Upper lobe of left lung (tissue), 6 donors: ENCODE measurements around the gene LDLRAD2. TPM values are rescaled to one million over a fixed set of nuclear protein-coding genes. Genes with fewer than 3 reads are reported as not detected.

ENCODE experiments used
- ATAC-seq, 2 donors: fragments of 200-7000 bp; cut with Tn5 transposase; one replicate each; pipeline ENCODE4 v1.9.1; 2022; ENCODE audit warnings: mild to moderate bottlenecking in 2 of 2, moderate library complexity in 2 of 2; ENCODE audit not compliant: low FRiP score in 2 of 2
- DNase-seq, 2 donors: peaks; one replicate each; pipeline ENCODE4 v3.0.0-alpha.2; 2019 to 2020
- H3K27ac ChIP-seq, 4 donors: fragments of 200-600 bp; sonication (generic); one replicate each; pipeline ENCODE4 v1.5.1; 2016 to 2019
- H3K27me3 ChIP-seq, 4 donors: fragments of 200-600 bp; sonication (generic); one replicate each; pipeline ENCODE4 v1.5.1; 2017 to 2019
- H3K36me3 ChIP-seq, 4 donors: fragments of 200-600 bp; sonication (generic); one replicate each; pipeline ENCODE4 v1.5.1; 2016 to 2019
- H3K4me1 ChIP-seq, 4 donors: fragments of 200-600 bp; sonication (generic); one replicate each; pipeline ENCODE4 v1.5.1; 2018 to 2019
- H3K4me3 ChIP-seq, 4 donors: fragments of 200-600 bp; sonication (generic); one replicate each; pipeline ENCODE4 v1.5.1; 2017 to 2019; ENCODE audit warnings: mild to moderate bottlenecking in 2 of 4, moderate library complexity in 1 of 4
- H3K9me3 ChIP-seq, 4 donors: fragments of 200-600 bp; sonication (generic); one replicate each; pipeline ENCODE4 v1.5.1; 2018 to 2019
- CTCF ChIP-seq, 6 experiments: fragments of 450-650 bp in 4 of 6; fragments of 200-600 bp in 2 of 6; sonication (generic) in 2 of 6; IDR thresholded peaks; one replicate each; pipeline ENCODE4 v1.5.1; 2016 to 2019; ENCODE audit warnings: antibody characterized with exemption in 6 of 6
- EP300 ChIP-seq, 4 donors: sonication (generic); formaldehyde crosslinking; IDR thresholded peaks; one replicate each; pipeline ENCODE4 v1.5.1; 2017; ENCODE audit warnings: antibody characterized with exemption in 4 of 4, control low read depth in 2 of 4
- POLR2A ChIP-seq, 4 donors: fragments of 450-650 bp; IDR thresholded peaks; one replicate each; pipeline ENCODE4 v1.5.1; 2016 to 2017; ENCODE audit warnings: antibody characterized with exemption in 4 of 4, mild to moderate bottlenecking in 2 of 4
- POLR2AphosphoS5 ChIP-seq, 2 donors: sonication (generic); formaldehyde crosslinking; IDR thresholded peaks; one replicate each; pipeline ENCODE4 v1.5.1; 2017; ENCODE audit warnings: antibody characterized with exemption in 2 of 2
- WGBS, 2 donors: methylation state at CpG; one replicate each; pipeline ENCODE4 v1.1.5; 2017 to 2018; 5-methylcytosine and 5-hydroxymethylcytosine counted together
- total RNA-seq, 6 donors: library from RNA; depleted of rRNA in 4 of 6; stranded (reverse); fragments of >200 nt in 4 of 6; gene quantifications; one replicate each; pipeline versions ENCODE4 v1.1.0 to v1.2.1, GENCODE V29; 2016 to 2021
- donor health status: DM: no; HTN: no; CAD: no; lungs with moderate emphysema.
- donor health status: DM: no; HTN: yes; CAD: no; lungs with severe emphysema.

Gene LDLRAD2
- total RNA-seq, 6 donors from 2014 or later, result 0.24 to 0.59 (median 0.34) TPM; not detected in 3

DNA sequence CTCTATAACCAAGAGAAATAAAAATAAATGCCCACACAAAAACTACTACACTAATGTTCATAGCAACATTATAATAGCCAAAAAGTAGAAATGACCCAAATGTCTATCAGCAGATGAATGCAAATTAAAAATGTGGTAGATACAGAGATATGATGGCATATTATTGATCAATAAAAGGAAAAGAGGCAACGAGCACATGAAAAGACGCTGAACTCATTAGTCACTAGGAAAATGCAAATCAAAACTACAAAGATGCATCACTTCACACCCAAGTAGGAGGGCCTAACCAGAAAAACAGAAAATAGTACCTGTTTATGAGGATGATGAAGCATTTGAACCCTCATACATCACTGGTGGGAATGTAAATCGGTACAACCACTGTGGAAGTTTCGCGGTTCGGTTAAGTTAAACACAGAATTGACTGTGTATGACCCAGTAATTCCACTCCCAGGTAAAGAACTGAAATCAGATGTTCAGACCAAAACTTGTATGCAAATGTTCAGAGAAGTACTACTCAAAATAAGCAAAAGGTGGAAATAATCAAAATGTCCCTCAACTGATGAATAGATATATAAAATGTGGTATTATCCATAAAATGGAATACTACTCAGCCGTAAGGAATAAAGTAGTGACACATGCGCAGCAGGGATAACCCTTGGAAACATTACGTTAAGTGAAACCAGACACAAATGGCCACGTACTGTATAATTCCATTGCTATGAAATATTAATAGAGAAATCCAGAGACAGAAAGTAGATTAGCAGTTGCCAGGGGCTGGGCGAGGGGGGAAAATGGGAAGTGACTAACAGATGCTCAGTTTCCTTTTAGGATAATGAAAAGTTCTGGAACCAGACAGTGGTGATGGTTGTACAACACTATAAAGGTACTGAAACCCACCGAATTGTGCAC is 32.2 kb upstream of the LDLRAD2 start:
- Histone ChIP-seq H3K4me3 (no peak overlapping the region), H3K36me3 (no peaks in the 10 kb centered on the region), H3K27me3 (no peaks in the 10 kb centered on the region), H3K9me3 (no peaks in the 10 kb centered on the region), H3K4me1 (peaks cover 22 to 63% (median 30%) of the 10 kb centered on the region in 4 donors), H3K27ac (no peak overlapping the region)
- ATAC-seq (no peak), DNase-seq (no peak)
- TF ChIP-seq POLR2A (IDR thresholded peaks at IDR 0.05), result no peak
- TF ChIP-seq POLR2AphosphoS5 (IDR thresholded peaks at IDR 0.05), result no peak
- TF ChIP-seq EP300 (IDR thresholded peaks at IDR 0.05), result no peak
- no peak for TF ChIP-seq CTCF (IDR thresholded peaks at IDR 0.05)
- WGBS, 2 donors, result 83 to 86% methylated on average over 12 of the region's 12 CpGs

- TF ChIP-seq POLR2AphosphoS5 (IDR thresholded peaks at IDR 0.05), result no peak
- no peak for TF ChIP-seq POLR2A (IDR thresholded peaks at IDR 0.05)
- no peak for TF ChIP-seq EP300 (IDR thresholded peaks at IDR 0.05)
- TF ChIP-seq CTCF (IDR thresholded peaks at IDR 0.05), result no peak
- no peak for ATAC-seq
- whole genome bisulfite sequencing, 2 donors, result 1% methylated on average over 17 of the region's 17 CpGs
- no peaks in the 10 kb centered on the region for H3K9me3 ChIP-seq
- H3K27me3 ChIP-seq, result no peaks in the 10 kb centered on the region
- no peak for DNase-seq
- H3K36me3 ChIP-seq, result no peaks in the 10 kb centered on the region
- peak overlapping the region; percentile 59 to 97 (median 78) for H3K4me3 ChIP-seq
- peaks cover 16 to 48% (median 25%) of the 10 kb centered on the region in 4 donors for H3K4me1 ChIP-seq
- H3K27ac ChIP-seq, result peak overlapping the region; percentile 98 to 100 (median 99)
Observed at GRCh38 chr1:21781815-21782348, 30.2 kb upstream of the LDLRAD2 start.

- peak overlapping the region; percentile 98 to 100 (median 99) for H3K27ac ChIP-seq
- H3K27me3 ChIP-seq, result no peaks in the 10 kb centered on the region
- H3K36me3 ChIP-seq, result no peaks in the 10 kb centered on the region
- H3K4me1 ChIP-seq, result peaks cover 16 to 43% (median 25%) of the 10 kb centered on the region in 4 donors
- TF ChIP-seq POLR2AphosphoS5 (IDR thresholded peaks at IDR 0.05) (no peak), CTCF (IDR thresholded peaks at IDR 0.05) (peak in 1 of 6 experiments; percentile 18), POLR2A (IDR thresholded peaks at IDR 0.05) (no peak), EP300 (IDR thresholded peaks at IDR 0.05) (no peak)
- H3K4me3 ChIP-seq, result peak overlapping the region; percentile 59 to 97 (median 78)
- DNase-seq, result peak in 1 of 2 donors; percentile 77
- WGBS, 2 donors, result 1% methylated on average over 15 to 21 of the region's 37 CpGs
- ATAC-seq, result peak; percentile 41 to 55
- H3K9me3 ChIP-seq, result no peaks in the 10 kb centered on the region
Observed at GRCh38 chr1:21782349-21782867, 29.7 kb upstream of the LDLRAD2 start.

DNA sequence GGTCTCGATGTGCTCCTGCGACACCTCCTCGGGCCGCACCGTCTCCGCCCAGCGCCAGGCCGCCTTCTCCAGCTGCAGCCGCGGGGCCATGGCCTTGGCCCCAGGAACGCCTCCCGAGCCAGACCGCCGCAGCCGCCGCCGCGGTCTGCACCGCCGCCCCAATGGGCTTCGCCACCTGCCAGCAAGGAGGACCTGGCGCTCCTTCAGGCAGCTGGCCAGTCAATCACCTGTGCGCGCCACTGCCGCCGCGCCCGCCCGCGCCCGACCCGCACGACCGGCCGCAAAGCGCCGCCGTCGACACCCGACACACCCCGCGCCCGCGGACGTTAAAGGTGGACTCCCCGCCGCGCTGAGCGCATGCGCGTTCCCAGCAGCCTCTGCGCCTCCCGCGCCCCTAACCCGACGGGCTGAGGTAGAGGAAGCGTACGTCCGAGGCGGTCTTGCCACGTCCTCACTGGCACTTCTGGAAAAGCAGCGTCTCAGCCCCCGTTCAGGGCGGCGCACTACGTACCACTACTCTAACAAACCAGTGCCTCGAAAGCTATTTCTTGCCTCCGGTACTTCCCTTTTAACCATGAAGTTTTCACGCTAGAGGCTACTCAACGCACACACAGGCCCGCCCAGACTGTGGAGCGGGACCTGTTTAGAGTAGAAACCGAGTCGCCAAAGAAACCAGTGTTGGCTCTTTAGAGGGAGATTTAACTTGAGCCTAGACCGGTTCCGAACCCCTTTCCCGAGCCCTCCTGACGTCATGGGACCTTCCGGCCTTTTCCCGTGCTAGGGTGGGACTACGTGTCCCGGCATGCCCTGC is 29.0 kb upstream of the LDLRAD2 start, which contains the start of gene USP48:
USP48 (minus strand) TSS at position 282 of the 811 bp plus-strand sequence; CDS start at position 90, 192 bp downstream.
- DNase-seq (peak; percentile 98 to 99), ATAC-seq (peak; percentile 98)
- H3K27ac ChIP-seq, result peak within 1 kb of the TSS; percentile 98 to 100 (median 99)
- no peaks in the 10 kb centered on the region for H3K27me3 ChIP-seq
- peak; percentile 97 to 99 for TF ChIP-seq POLR2AphosphoS5 (IDR thresholded peaks at IDR 0.05)
- TF ChIP-seq POLR2A (IDR thresholded peaks at IDR 0.05), result peak; percentile 80 to 99 (median 94)
- TF ChIP-seq CTCF (IDR thresholded peaks at IDR 0.05), result peak in 2 of 6 experiments; percentile 11 to 14
- TF ChIP-seq EP300 (IDR thresholded peaks at IDR 0.05), result peak in 1 of 4 donors; percentile 64
- H3K9me3 ChIP-seq, result no peaks in the 10 kb centered on the region
- H3K36me3 ChIP-seq, result no peaks in the 10 kb centered on the region
- 0 to 1% methylated on average over 7 to 37 of the region's 82 CpGs for WGBS, 2 donors
- peaks cover 16 to 41% (median 25%) of the 10 kb centered on the region in 4 donors for H3K4me1 ChIP-seq
- peak within 1 kb of the TSS; percentile 59 to 97 (median 78) for H3K4me3 ChIP-seq
